HEK293T (cell line): Measurements from ENCODE around the gene CTSZ.
A peak's percentile ranks its signal among the peaks of the same experiment; 100 is the strongest.

Source experiments
- CTCF ChIA-PET: fragments of 350-600 bp; formaldehyde crosslinking; extraction: SDS; loops from one replicate; lab custom pipeline; 2021; ENCODE audit warnings: antibody characterized with exemption, inconsistent platforms; lab: Yijun Ruan, JAX
- POLR2A ChIA-PET: fragments of 350-600 bp; formaldehyde crosslinking; extraction: SDS; loops from one replicate; lab custom pipeline; 2020; ENCODE audit warnings: antibody characterized with exemption, inconsistent platforms; lab: Yijun Ruan, JAX
- DNase-seq: peaks from one replicate; pipeline ENCODE4 v3.0.0; 2012; ENCODE audit warnings: mixed read lengths; ENCODE audit errors: extremely low spot score
- ARNT ChIP-seq: fragments of 450-650 bp; IDR thresholded peaks from 2 replicates; pipeline ENCODE4 v1.6.1; 2017; ENCODE audit warnings: mild to moderate bottlenecking
- BHLHE40 ChIP-seq: fragments of 450-650 bp; IDR thresholded peaks from 2 replicates; pipeline ENCODE4 v1.6.1; 2016; ENCODE audit warnings: mild to moderate bottlenecking, moderate library complexity, borderline replicate concordance
- CTBP1 ChIP-seq: fragments of 450-650 bp; IDR thresholded peaks from 2 replicates; pipeline ENCODE4 v1.6.1; 2016; ENCODE audit warnings: borderline replicate concordance
- ELF4 ChIP-seq: fragments of 450-650 bp; IDR thresholded peaks from 2 replicates; pipeline ENCODE4 v1.6.1; 2017; ENCODE audit warnings: antibody characterized with exemption
- FOXA1 ChIP-seq: fragments of 450-650 bp; IDR thresholded peaks from 2 replicates; pipeline ENCODE4 v1.6.1; 2016; ENCODE audit warnings: mild to moderate bottlenecking
- FOXK2 ChIP-seq: fragments of 450-650 bp; IDR thresholded peaks from 2 replicates; pipeline ENCODE4 v1.6.1; 2016; ENCODE audit warnings: mild to moderate bottlenecking
- FOXM1 ChIP-seq: fragments of 450-650 bp; IDR thresholded peaks from 2 replicates; pipeline ENCODE4 v1.6.1; 2017; ENCODE audit warnings: mild to moderate bottlenecking, borderline replicate concordance
- HDGF ChIP-seq: fragments of 450-650 bp; IDR thresholded peaks from 2 replicates; pipeline ENCODE4 v1.6.1; 2017; ENCODE audit warnings: antibody characterized with exemption, borderline replicate concordance
- L3MBTL2 ChIP-seq: fragments of 450-650 bp; conservative IDR thresholded peaks from 2 replicates; pipeline ENCODE4 v1.6.1; 2016; ENCODE audit warnings: mild to moderate bottlenecking
- LEF1 ChIP-seq: fragments of 450-650 bp; IDR thresholded peaks from 2 replicates; pipeline ENCODE4 v1.6.1; 2017; ENCODE audit warnings: mild to moderate bottlenecking, borderline replicate concordance
- NFRKB ChIP-seq: fragments of 450-650 bp; IDR thresholded peaks from 2 replicates; pipeline ENCODE4 v1.6.1; 2016; ENCODE audit warnings: mild to moderate bottlenecking, moderate library complexity
- SP1 ChIP-seq: fragments of 450-650 bp; IDR thresholded peaks from 2 replicates; pipeline ENCODE4 v1.6.1; 2017
- SUZ12 ChIP-seq: fragments of 450-650 bp; IDR thresholded peaks from 2 replicates; pipeline ENCODE4 v1.6.1; 2016; ENCODE audit warnings: mild to moderate bottlenecking
- TARDBP ChIP-seq: fragments of 450-650 bp; IDR thresholded peaks from 2 replicates; pipeline ENCODE4 v1.6.1; 2016
- ZNF384 ChIP-seq: fragments of 450-650 bp; IDR thresholded peaks from 2 replicates; pipeline ENCODE4 v1.6.1; 2016
- TF ChIP-seq, protein P1 (sequence below): fragments of 450-650 bp; IDR thresholded peaks from 2 replicates; pipeline ENCODE4 v1.6.1; 2016

CTSZ gene

DNA sequence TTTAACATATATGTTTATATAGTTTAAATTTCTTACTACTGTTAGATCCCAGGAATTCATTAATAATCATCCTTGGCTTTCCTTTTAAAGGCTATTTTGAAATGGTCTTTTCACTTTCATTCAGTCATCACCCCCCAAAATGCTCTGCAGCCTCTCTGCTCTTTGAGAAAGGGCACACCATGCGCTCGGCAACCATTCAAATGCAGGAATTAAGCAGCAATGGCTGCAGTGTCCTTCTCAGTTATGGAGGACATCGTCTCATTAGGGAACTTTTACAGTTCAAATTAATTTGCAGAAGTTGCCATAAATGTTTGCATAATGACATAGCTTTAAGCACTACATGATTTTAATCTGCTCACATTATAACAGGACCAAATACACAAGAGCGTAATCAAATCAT is 18.5 kb upstream of the CTSZ start:
- POLR2A ChIA-PET, result no interaction called here
- DNase-seq, result no peak
- TF ChIP-seq SP1 (no peak), HDGF (no peak), ZNF384 (no peak), ELF4 (no peak), ARNT (no peak), SUZ12 (no peak), FOXM1 (no peak), FOXK2 (no peak), NFRKB (no peak)
- CTCF ChIA-PET, result no interaction called here

DNA sequence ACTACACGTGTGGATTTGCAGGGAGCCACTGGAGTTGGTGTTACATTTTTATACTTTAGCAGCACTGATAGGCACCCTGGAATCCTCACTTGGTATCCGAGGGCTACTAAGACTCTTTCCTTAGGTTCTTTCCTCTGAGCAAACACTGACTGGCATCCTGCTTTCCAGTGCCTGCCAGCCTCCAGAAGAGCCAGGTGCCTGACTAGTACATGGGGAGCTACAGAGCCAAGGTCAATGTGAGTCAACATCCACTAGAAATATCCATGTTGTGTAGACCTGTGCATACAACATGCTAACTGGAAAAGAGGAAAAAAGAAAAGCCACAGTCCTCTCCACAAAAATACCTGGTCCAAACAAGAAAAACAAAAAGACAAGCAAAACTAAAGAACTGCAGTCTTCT is 18.0 kb upstream of the CTSZ start:
- POLR2A ChIA-PET, result interaction anchor here (1.4 kb wide), 1 partner anchor 8 kb away, joined by 3 read pairs; no protein-coding TSS in a partner anchor
- CTCF ChIA-PET, result no interaction called here
- DNase-seq, result no peak
- TF ChIP-seq SUZ12 (no peak), ZNF384 (no peak)

DNA sequence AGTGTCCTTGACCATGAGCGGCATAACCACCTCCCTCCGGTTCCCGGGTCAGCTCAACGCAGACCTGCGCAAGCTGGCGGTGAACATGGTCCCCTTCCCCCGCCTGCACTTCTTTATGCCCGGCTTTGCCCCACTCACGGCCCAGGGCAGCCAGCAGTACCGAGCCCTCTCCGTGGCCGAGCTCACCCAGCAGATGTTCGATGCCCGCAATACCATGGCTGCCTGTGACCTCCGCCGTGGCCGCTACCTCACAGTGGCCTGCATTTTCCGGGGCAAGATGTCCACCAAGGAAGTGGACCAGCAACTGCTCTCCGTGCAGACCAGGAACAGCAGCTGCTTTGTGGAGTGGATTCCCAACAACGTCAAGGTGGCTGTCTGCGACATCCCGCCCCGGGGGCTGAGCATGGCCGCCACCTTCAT is 17.1 kb upstream of the CTSZ start:
- TF ChIP-seq FOXM1, result no peak
- TF ChIP-seq SUZ12, result no peak
- no peak for TF ChIP-seq HDGF
- no peak for TF ChIP-seq LEF1
- TF ChIP-seq, protein P1, sequence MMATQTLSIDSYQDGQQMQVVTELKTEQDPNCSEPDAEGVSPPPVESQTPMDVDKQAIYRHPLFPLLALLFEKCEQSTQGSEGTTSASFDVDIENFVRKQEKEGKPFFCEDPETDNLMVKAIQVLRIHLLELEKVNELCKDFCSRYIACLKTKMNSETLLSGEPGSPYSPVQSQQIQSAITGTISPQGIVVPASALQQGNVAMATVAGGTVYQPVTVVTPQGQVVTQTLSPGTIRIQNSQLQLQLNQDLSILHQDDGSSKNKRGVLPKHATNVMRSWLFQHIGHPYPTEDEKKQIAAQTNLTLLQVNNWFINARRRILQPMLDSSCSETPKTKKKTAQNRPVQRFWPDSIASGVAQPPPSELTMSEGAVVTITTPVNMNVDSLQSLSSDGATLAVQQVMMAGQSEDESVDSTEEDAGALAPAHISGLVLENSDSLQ, result no peak
- no peak for TF ChIP-seq CTBP1
- TF ChIP-seq L3MBTL2, result no peak
- TF ChIP-seq ARNT, result no peak
- no peak for TF ChIP-seq FOXK2
- TF ChIP-seq BHLHE40, result no peak
- no peak for TF ChIP-seq TARDBP
- no peak for TF ChIP-seq ZNF384
- POLR2A ChIA-PET, result interaction anchor here (1.2 to 1.4 kb wide), 2 partner anchors 8 to 9 kb away, joined by 3 to 6 read pairs; partner anchors contain the start of gene ATP5F1E
- no peak for DNase-seq
- CTCF ChIA-PET, result no interaction called here

DNA sequence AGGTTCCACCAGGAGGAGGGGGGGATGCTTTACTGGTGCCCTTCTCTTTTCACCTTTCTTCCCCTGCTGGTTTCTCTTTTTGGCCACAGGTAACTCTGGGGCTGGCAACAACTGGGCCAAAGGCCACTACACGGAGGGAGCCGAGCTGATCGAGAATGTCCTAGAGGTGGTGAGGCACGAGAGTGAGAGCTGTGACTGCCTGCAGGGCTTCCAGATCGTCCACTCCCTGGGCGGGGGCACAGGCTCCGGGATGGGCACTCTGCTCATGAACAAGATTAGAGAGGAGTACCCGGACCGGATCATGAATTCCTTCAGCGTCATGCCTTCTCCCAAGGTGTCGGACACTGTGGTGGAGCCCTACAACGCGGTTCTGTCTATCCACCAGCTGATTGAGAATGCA is 16.6 kb upstream of the CTSZ start:
- ChIA-PET CTCF (no interaction called here), POLR2A (interaction anchor here (1.2 to 1.4 kb wide), 2 partner anchors 8 to 10 kb away, joined by 3 to 6 read pairs; partner anchors contain the start of gene ATP5F1E)
- no peak for TF ChIP-seq L3MBTL2
- TF ChIP-seq NFRKB, result no peak
- no peak for TF ChIP-seq SP1
- no peak for TF ChIP-seq FOXM1
- DNase-seq, result no peak

DNA sequence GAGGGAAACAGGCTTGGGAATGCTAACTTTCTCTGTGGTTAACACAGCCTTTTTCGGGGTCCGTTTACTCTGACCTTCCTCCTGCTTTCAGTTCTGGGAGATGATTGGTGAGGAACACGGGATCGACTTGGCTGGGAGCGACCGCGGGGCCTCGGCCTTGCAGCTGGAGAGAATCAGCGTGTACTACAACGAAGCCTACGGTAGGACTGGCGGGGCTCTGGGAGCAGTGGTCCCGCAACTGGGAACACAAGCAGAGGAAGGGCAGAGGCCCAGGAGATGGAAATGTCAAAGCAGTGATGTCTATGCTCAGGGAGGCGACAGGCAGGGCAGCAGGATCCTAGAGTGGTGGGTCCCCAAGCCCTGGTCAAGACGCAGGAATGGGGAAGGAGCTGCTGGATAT is 15.7 kb upstream of the CTSZ start:
- TF ChIP-seq CTBP1 (no peak), LEF1 (no peak), NFRKB (no peak)
- no peak for DNase-seq
- POLR2A ChIA-PET, result interaction anchor here (2.3 kb wide), 1 partner anchor 9 kb away, joined by 11 read pairs; the partner anchor contains the start of gene ATP5F1E
- CTCF ChIA-PET, result no interaction called here

DNA sequence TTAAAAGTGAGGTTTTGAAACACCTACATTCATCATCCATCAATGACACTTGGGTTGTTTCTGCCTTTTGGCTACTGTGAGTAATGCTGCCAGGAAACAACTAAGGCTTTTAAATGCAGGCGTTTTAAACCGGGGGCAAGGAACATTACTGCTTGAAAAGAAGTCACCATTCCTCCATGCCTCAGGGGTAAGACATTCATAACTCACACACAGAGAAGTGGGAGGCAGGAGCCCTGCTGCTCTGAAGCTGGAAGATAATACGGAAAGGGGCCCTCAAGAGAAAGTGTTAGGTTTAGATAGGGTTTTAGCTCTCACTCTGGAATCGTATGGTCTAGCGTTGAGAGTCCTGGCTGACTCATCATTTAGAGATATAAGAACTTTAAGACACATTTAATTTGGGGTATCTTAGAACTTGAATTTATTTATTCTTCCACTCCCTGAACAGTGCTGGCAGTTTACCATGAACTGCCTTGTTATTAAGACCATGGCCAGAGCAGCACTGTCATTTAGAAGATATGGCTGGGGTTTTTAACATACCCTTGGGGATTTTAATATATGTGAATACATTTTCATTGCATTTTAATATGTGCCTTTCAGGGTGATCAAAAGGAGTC is 14.0 kb upstream of the CTSZ start:
- ChIA-PET CTCF (no interaction called here), POLR2A (interaction anchor here (2.3 kb wide), 1 partner anchor 11 kb away, joined by 11 read pairs; the partner anchor contains the start of gene ATP5F1E)
- no peak for DNase-seq
- TF ChIP-seq LEF1 (no peak), HDGF (no peak), SP1 (no peak), NFRKB (no peak)
- TF ChIP-seq, protein P1, result peak; percentile 49

DNA sequence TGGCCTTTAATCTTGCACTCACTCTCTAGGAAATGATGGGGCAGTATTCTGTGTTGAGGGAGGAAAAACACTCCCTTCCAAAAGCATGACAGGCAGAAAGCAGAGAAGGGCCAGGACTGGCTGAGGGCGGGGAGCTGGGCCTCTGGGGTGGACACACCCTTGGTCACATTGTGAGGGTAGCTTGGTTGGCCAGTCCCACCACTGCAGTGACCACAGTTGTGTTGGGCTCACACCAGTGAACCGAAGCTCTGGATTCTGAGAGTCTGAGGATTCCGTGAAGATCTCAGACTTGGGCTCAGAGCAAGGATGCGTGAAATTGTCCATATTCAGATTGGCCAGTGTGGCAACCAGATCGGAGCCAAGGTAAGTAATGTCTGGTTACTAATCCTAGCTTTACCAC is 12.2 kb upstream of the CTSZ start, which contains the start of gene TUBB1:
Gene TUBB1, plus strand, starts transcription at position 213 of the 400 bp plus-strand sequence. Its CDS starts 94 bp downstream, at position 307.
- DNase-seq, result no peak
- TF ChIP-seq LEF1, result no peak
- TF ChIP-seq NFRKB, result no peak
- no peak for TF ChIP-seq SUZ12
- TF ChIP-seq ELF4, result no peak
- TF ChIP-seq L3MBTL2, result no peak
- TF ChIP-seq FOXM1, result no peak
- TF ChIP-seq, protein P1, result no peak
- no peak for TF ChIP-seq ARNT
- no peak for TF ChIP-seq BHLHE40
- no peak for TF ChIP-seq TARDBP
- no peak for TF ChIP-seq HDGF
- TF ChIP-seq FOXA1, result no peak
- no peak for TF ChIP-seq SP1
- TF ChIP-seq CTBP1, result no peak
- no peak for TF ChIP-seq FOXK2
- ChIA-PET POLR2A (no interaction called here), CTCF (no interaction called here)
